Esophagus squamous epithelium (tissue), 5 donors: ENCODE results near the gene HOXA9. TPM values are rescaled to one million over a fixed set of nuclear protein-coding genes. Genes with fewer than 3 reads are reported as not detected.

Source experiments
- DNase-seq: peaks from one replicate; lab custom pipeline; 2025; lab: John Stamatoyannopoulos, UW
- H3K27ac ChIP-seq, 4 donors: fragments of 200-600 bp; sonication (generic); one replicate each; pipeline ENCODE4 v1.5.1; 2016 to 2019; ENCODE audit warnings: mild to moderate bottlenecking in 1 of 4
- H3K27me3 ChIP-seq, 4 donors: fragments of 200-600 bp; sonication (generic); 1 replicate in 3 of 4; 2 replicates in 1 of 4; pipeline versions ENCODE4 v1.5.1 to v1.6.0; 2017 to 2021; ENCODE audit warnings: antibody characterized with exemption in 1 of 4
- H3K36me3 ChIP-seq, 3 donors: fragments of 200-600 bp; sonication (generic); one replicate each; pipeline ENCODE4 v1.5.1; 2016 to 2019
- H3K4me1 ChIP-seq, 3 donors: fragments of 200-600 bp; sonication (generic); one replicate each; pipeline ENCODE4 v1.5.1; 2017 to 2019
- H3K4me3 ChIP-seq, 4 donors: fragments of 200-600 bp; sonication (generic); 1 replicate in 3 of 4; 2 replicates in 1 of 4; pipeline ENCODE4 v1.5.1; 2016 to 2019; ENCODE audit warnings: mild to moderate bottlenecking in 2 of 4, moderate library complexity in 1 of 4
- H3K9me3 ChIP-seq, 3 donors: fragments of 200-600 bp; sonication (generic); one replicate each; pipeline ENCODE4 v1.5.1; 2016 to 2019
- POLR2A ChIP-seq, 4 donors: fragments of 450-650 bp; IDR thresholded peaks; one replicate each; pipeline ENCODE4 v1.6.1; 2017; ENCODE audit warnings: antibody characterized with exemption in 4 of 4, mild to moderate bottlenecking in 4 of 4, moderate library complexity in 3 of 4
- WGBS, 2 donors: methylation state at CpG; one replicate each; pipeline ENCODE4 v1.1.5; 2018; 5-methylcytosine and 5-hydroxymethylcytosine counted together
- intact Hi-C: fragments of 100-400 bp; cut with DNase I; formaldehyde crosslinking; loops from one replicate; pipeline ENCODE4 v1.15.0; 2022
- total RNA-seq, 4 donors: library from RNA; depleted of rRNA; stranded (reverse); fragments of >200 nt; gene quantifications; one replicate each; pipeline ENCODE4 v1.1.0, GENCODE V29; 2016
- TF ChIP-seq, protein P1 (sequence below), 6 experiments: fragments of 450-650 bp in 4 of 6; fragments of 200-600 bp in 2 of 6; sonication (generic) in 2 of 6; IDR thresholded peaks; one replicate each; pipeline ENCODE4 v1.5.1; 2016 to 2019; ENCODE audit warnings: antibody characterized with exemption in 6 of 6, mild to moderate bottlenecking in 4 of 6, moderate library complexity in 4 of 6
- donor health status: DM: yes; HTN: yes; CAD: no.

Gene HOXA9
- total RNA-seq, 4 donors from 2014 or later: 0.57 to 1.1 TPM; not detected in 2

DNA sequence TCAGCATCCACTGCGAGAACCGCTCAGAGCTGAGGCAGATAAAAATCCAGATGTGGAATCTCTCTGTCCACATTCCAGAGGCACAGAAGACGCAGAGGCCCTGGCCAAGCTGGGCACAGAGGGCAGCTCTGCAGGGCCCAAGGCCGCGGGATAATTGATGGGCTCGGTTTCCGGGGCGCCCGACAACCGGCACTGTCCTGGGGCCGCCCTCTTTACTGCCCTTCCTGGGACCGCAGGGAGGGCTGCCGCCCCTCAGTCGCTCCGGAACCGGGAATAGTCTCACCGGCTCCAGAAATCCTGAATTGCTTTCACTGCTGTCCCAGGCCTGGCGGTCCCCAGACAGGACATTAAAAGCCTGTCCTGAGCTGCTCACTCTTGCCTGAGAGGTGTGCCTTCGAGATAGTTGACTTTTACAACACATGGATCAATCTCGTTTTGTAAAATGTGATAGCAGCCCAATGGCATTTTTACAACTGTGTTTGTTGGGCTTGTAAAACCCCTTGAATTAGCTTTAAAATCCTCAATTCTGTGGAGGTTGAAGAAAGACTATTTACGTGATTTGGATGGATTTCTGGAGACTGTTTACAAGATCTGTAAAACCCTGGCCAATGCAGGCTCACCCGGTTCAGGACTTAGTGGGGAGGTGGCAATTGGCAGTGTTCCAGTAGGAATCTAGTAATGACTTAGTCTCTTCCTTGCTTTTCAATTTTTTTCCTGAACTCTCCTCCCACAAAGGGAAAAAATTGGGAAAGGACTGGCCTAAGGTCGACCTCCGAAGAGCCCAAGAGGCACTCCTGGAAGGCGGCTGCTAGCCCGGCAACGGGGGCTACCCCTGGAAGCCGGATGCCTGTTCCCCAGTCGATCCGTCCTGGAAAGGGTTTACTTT lies 16.3 kb downstream of the HOXA9 start:
- no peaks in the 10 kb centered on the region for H3K36me3 ChIP-seq
- H3K4me3 ChIP-seq: peak overlapping the region in 1 of 4 donors; percentile 66
- no peaks in the 10 kb centered on the region for H3K9me3 ChIP-seq
- peaks cover 10 to 100% (median 32%) of the 10 kb centered on the region in 4 donors for H3K27me3 ChIP-seq
- intact Hi-C loops: no loop called here
- H3K4me1 ChIP-seq: peaks cover 22 to 62% (median 23%) of the 10 kb centered on the region in 3 donors
- DNase-seq: no peak
- 63 to 68% methylated on average over 15 to 29 of the region's 30 CpGs for WGBS, 2 donors
- peak overlapping the region in 2 of 4 donors; percentile 50 to 76 for H3K27ac ChIP-seq
- no peak for TF ChIP-seq POLR2A (IDR thresholded peaks at IDR 0.05)
- TF ChIP-seq, protein P1, sequence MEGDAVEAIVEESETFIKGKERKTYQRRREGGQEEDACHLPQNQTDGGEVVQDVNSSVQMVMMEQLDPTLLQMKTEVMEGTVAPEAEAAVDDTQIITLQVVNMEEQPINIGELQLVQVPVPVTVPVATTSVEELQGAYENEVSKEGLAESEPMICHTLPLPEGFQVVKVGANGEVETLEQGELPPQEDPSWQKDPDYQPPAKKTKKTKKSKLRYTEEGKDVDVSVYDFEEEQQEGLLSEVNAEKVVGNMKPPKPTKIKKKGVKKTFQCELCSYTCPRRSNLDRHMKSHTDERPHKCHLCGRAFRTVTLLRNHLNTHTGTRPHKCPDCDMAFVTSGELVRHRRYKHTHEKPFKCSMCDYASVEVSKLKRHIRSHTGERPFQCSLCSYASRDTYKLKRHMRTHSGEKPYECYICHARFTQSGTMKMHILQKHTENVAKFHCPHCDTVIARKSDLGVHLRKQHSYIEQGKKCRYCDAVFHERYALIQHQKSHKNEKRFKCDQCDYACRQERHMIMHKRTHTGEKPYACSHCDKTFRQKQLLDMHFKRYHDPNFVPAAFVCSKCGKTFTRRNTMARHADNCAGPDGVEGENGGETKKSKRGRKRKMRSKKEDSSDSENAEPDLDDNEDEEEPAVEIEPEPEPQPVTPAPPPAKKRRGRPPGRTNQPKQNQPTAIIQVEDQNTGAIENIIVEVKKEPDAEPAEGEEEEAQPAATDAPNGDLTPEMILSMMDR (IDR thresholded peaks at IDR 0.05): no peak

DNA sequence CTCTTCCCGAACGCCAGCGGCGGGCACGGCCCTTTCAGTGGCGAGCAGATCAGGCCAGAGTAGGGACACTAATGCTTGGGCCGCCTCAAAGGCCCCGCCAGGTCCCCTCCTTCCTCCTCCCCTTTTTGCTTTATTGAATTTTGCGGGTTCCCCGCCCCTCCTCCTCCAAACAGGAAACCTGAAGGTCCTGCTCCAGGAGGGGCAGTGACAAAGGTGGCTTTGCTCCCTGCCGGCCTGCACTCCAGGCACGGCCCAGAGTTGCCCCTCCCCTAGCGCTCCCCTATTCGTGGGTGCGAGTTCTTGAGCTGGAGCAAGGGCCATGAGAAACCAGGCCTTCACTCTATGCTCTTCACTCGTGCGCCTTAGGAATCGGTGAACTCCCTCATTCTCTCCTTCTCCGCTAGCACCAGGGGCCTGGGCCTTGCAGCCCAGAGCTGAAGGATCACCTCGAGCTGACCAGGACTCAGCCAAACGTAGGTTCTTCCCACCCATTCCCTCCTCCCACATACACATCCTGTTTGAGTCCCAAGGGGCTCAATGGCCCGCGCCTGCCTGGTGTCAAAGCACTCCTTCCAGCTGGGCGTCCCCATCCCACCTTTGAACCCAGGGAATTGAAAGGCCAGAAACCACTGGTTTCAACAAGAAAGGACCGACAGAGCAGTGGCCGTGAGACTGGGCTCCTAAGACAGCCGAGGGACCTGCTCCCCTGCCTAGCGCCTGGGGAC lies 17.1 kb downstream of the HOXA9 start:
- Histone ChIP-seq H3K36me3 (no peaks in the 10 kb centered on the region), H3K4me1 (peaks cover 22 to 70% (median 23%) of the 10 kb centered on the region in 3 donors), H3K4me3 (peak overlapping the region; percentile 35 to 66 (median 50)), H3K27me3 (peaks cover 10 to 100% (median 25%) of the 10 kb centered on the region in 4 donors), H3K9me3 (no peaks in the 10 kb centered on the region), H3K27ac (peak overlapping the region; percentile 19 to 76 (median 42))
- intact Hi-C loops: no loop called here
- TF ChIP-seq POLR2A (IDR thresholded peaks at IDR 0.05): no peak
- TF ChIP-seq, protein P1 (IDR thresholded peaks at IDR 0.05): no peak
- DNase-seq: no peak
- WGBS, 2 donors: 29 to 67% methylated on average over 10 to 12 of the region's 28 CpGs

DNA sequence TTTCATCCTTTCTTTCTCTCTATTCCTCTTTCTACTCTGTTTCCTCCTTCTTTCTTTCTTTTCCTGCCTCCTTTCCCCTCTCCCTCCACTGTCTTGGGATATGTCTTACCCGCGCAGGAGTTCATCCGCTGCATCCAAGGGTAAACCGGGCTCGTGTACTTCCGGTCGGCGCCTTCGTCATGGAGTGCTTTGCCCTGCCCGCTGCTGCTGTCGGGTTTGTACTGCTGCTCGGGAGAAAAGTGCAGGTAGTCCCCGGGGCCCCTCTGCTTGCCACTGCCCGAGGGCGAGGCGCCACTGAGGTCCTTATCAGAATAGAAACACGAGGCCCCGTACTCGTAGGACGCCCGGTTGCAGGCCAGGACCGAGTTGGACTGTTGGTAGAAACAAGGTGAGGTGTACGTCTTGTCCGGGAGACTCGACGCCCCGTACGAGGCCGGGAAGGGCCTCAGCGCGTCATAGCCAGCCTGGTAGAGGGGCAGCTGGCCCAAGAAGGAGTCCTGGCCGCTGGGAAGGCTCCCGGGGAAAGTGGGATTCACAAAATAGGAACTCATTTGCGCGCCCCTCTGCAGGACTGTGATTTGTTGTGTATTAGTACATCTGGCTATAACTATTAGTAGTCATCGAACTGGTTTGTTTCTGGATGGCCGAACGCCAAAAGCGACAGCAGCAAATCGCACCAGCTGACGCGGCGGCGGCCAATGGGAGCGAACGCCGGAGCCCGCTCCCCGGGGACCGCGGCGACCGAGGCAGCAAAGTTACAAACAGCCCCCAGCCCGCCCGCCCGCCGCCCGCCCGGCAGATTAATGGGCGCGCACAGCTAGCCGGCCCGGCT lies 17.9 kb downstream of the HOXA9 start, which contains the start of gene HOXA6:
Gene HOXA6, minus strand, starts transcription at position 576 of the 832 bp plus-strand sequence. Its CDS starts 25 bp downstream, at position 551.
- H3K4me3 ChIP-seq: peak within 1 kb of the TSS; percentile 35 to 66 (median 50)
- H3K9me3 ChIP-seq: no peaks in the 10 kb centered on the region
- 51 to 53% methylated on average over 18 to 20 of the region's 63 CpGs for WGBS, 2 donors
- H3K27me3 ChIP-seq: peaks cover 4 to 100% (median 18%) of the 10 kb centered on the region in 4 donors
- no peak for TF ChIP-seq POLR2A (IDR thresholded peaks at IDR 0.05)
- TF ChIP-seq, protein P1 (IDR thresholded peaks at IDR 0.05): no peak
- peaks cover 22 to 72% (median 23%) of the 10 kb centered on the region in 3 donors for H3K4me1 ChIP-seq
- peak within 1 kb of the TSS; percentile 19 to 76 (median 42) for H3K27ac ChIP-seq
- intact Hi-C loops: no loop called here
- no peak for DNase-seq
- no peaks in the 10 kb centered on the region for H3K36me3 ChIP-seq

DNA sequence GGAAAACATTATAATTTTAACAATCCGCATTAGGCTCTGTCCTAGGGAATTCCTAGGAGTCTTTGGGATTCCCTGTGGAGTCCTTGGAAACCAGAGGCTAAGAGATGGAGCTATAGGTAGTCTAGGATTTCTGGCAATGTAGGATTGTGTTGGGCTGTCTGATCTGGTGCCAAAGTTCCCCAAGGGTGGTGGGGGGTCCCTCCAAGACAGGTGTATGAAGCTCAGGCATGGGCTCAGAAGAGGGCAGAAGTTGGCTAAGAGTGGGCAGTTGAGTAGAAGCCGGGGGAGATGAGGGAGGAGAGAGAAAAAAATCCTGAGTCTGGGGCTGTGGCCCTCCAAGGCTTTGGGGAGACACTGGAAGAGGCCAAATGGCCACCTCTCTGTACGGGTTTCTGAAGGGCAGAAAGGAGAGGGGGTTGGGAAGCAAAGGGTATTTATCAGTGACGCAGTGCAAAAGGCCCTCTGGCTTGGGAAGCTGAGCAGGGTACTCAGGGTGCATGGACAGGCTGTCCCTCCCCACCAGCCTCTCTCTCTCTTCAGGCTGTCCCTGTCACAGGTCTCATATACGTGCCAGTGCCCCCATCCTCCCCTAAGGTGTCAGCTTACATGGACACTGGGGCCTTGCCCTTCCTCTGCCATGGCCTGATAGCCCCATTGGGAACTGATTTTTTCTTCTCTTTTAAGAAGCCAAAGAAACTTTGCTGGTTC lies 18.7 kb downstream of the HOXA9 start:
- H3K9me3 ChIP-seq: no peaks in the 10 kb centered on the region

More for the DNA sequence above, 18.7 kb downstream of the HOXA9 start:
- TF ChIP-seq POLR2A (IDR thresholded peaks at IDR 0.05): no peak
- TF ChIP-seq, protein P1 (IDR thresholded peaks at IDR 0.05): no peak
- WGBS, 2 donors: 80 to 84% methylated on average over 5 of the region's 5 CpGs
- H3K4me1 ChIP-seq: peaks cover 16 to 71% (median 20%) of the 10 kb centered on the region in 3 donors
- H3K27ac ChIP-seq: no peak overlapping the region
- no peak for DNase-seq
- H3K27me3 ChIP-seq: peaks cover 0 to 100% (median 13%) of the 10 kb centered on the region in 4 donors
- intact Hi-C loops: no loop called here
- H3K36me3 ChIP-seq: no peaks in the 10 kb centered on the region
- no peak overlapping the region for H3K4me3 ChIP-seq
